A549 (cell line): ENCODE measurements around the gene GPR176. TPM values are rescaled to one million over a fixed set of nuclear protein-coding genes. Genes with fewer than 3 reads are reported as not detected.

Source experiments
- ATAC-seq, 2 experiments: fragments of 200-7000 bp in 1 of 2; fragments of >200 bp in 1 of 2; cut with Nextera tagmentation in 1 of 2; cut with Tn5 transposase in 1 of 2; 3 replicates each; pipeline versions ENCODE4 v1.8.0 to v1.9.1; 2018 to 2020; ENCODE audit warnings: mild to moderate bottlenecking in 1 of 2, moderate library complexity in 1 of 2
- CTCF ChIA-PET: fragments of 300-600 bp; sonication (Branson Sonifier 250); formaldehyde crosslinking; extraction: SDS; loops from one replicate; lab custom pipeline; 2021; ENCODE audit warnings: antibody characterized with exemption, inconsistent platforms; lab: Yijun Ruan, JAX
- POLR2A ChIA-PET: fragments of 350-600 bp; formaldehyde crosslinking; extraction: SDS; loops from one replicate; lab custom pipeline; 2021; ENCODE audit warnings: antibody characterized with exemption, inconsistent platforms; lab: Yijun Ruan, JAX
- DNase-seq, 2 experiments: peaks; one replicate each; pipeline versions ENCODE4 v3.0.0 to v3.0.0-alpha.2; 2011 to 2016; ENCODE audit warnings: low read depth in 1 of 2, low spot score in 1 of 2
- FAIRE-seq: peaks from 2 replicates; lab custom pipeline; 2011; peaks lifted over from hg19 to GRCh38; lab: Jason Lieb, UNC
- H3K27ac ChIP-seq, 2 experiments: fragments of >200 bp; sonication (Bioruptor Twin); formaldehyde crosslinking; 3 replicates each; pipeline ENCODE4 v1.5.1; 2016 to 2017
- H3K4me1 ChIP-seq: fragments of >200 bp; sonication (Bioruptor Twin); formaldehyde crosslinking; 3 replicates; pipeline ENCODE4 v1.6.1; 2016
- H3K4me2 ChIP-seq: fragments of >200 bp; sonication (Bioruptor Twin); formaldehyde crosslinking; 3 replicates; pipeline ENCODE4 v1.6.1; 2016
- H3K4me3 ChIP-seq: fragments of >200 bp; sonication (Bioruptor Twin); formaldehyde crosslinking; 3 replicates; pipeline ENCODE4 v1.5.1; 2016
- H3K9me3 ChIP-seq: fragments of >200 bp; sonication (Bioruptor Twin); formaldehyde crosslinking; 3 replicates; pipeline ENCODE4 v1.6.1; 2016
- ATOH8 ChIP-seq: fragments of 250-450 bp; sonication (Bioruptor Pico); IDR thresholded peaks from 2 replicates; pipeline ENCODE4 v1.5.0; 2020; ENCODE audit warnings: low read depth, mild to moderate bottlenecking, moderate library complexity
- CBX8 ChIP-seq: fragments of 200-600 bp; sonication (generic); IDR thresholded peaks from 2 replicates; pipeline ENCODE4 v1.6.1; 2016
- CHD4 ChIP-seq: fragments of 200-600 bp; sonication (generic); IDR thresholded peaks from 2 replicates; pipeline ENCODE4 v1.6.1; 2016; ENCODE audit warnings: antibody characterized with exemption, mild to moderate bottlenecking, borderline replicate concordance
- EP300 ChIP-seq, 2 experiments: fragments of >200 bp; sonication (Bioruptor Twin); formaldehyde crosslinking; IDR thresholded peaks; 2 replicates in 1 of 2; 3 replicates in 1 of 2; pipeline ENCODE4 v1.6.1; 2016 to 2017
- FOSB ChIP-seq: fragments of 250-450 bp; sonication (Bioruptor Pico); IDR thresholded peaks from 2 replicates; pipeline ENCODE4 v1.5.0; 2020; ENCODE audit warnings: mild to moderate bottlenecking, moderate library complexity
- FOSL2 ChIP-seq, 2 experiments: fragments of 450-650 bp in 1 of 2; fragments of >200 bp in 1 of 2; sonication (Bioruptor Twin) in 1 of 2; formaldehyde crosslinking; IDR thresholded peaks; 2 replicates each; pipeline versions ENCODE4 v1.5.0 to v1.6.1; 2016 to 2020; ENCODE audit warnings: mild to moderate bottlenecking in 1 of 2, moderate library complexity in 1 of 2
- GATA3 ChIP-seq: IDR thresholded peaks from 2 replicates; pipeline ENCODE4 v1.6.1; 2012; ENCODE audit warnings: borderline replicate concordance
- HDAC2 ChIP-seq: fragments of 200-600 bp; sonication (generic); IDR thresholded peaks from 2 replicates; pipeline ENCODE4 v1.6.1; 2016
- KDM5A ChIP-seq: fragments of 200-600 bp; sonication (generic); IDR thresholded peaks from 2 replicates; pipeline ENCODE4 v1.6.1; 2016; ENCODE audit warnings: antibody characterized with exemption, mild to moderate bottlenecking
- NFE2L2 ChIP-seq: fragments of 150-350 bp; conservative IDR thresholded peaks from 2 replicates; pipeline ENCODE4 v1.6.1; 2014; ENCODE audit warnings: low read length
- NR3C1 ChIP-seq: fragments of >200 bp; sonication (Bioruptor Twin); formaldehyde crosslinking; IDR thresholded peaks from 3 replicates; pipeline ENCODE4 v1.6.1; 2017
- PBX3 ChIP-seq: IDR thresholded peaks from 2 replicates; pipeline ENCODE4 v1.6.1; 2012
- PHF8 ChIP-seq: fragments of 200-600 bp; sonication (generic); IDR thresholded peaks from 2 replicates; pipeline ENCODE4 v1.6.1; 2016; ENCODE audit warnings: low read depth, mild to moderate bottlenecking, antibody characterized with exemption, moderate library complexity, borderline replicate concordance
- POLR2AphosphoS2 ChIP-seq: conservative IDR thresholded peaks from 2 replicates; pipeline ENCODE4 v1.6.1; 2012; ENCODE audit warnings: low read length, improper control_type of control experiment, inconsistent platforms
- RARB ChIP-seq: fragments of 250-450 bp; sonication (Bioruptor Pico); IDR thresholded peaks from 2 replicates; pipeline ENCODE4 v1.8.0; 2021; ENCODE audit warnings: mild to moderate bottlenecking, moderate library complexity
- REST ChIP-seq: fragments of 200-600 bp; sonication (generic); IDR thresholded peaks from 2 replicates; pipeline ENCODE4 v1.6.1; 2016; ENCODE audit warnings: antibody characterized with exemption, mild to moderate bottlenecking, moderate library complexity
- ZNF302 ChIP-seq: fragments of 250-450 bp; sonication (Bioruptor Pico); IDR thresholded peaks from 2 replicates; pipeline ENCODE4 v1.9.0; 2021; ENCODE audit warnings: inconsistent platforms, mild to moderate bottlenecking, moderate library complexity
- WGBS: methylation state at CpG from one replicate; pipeline ENCODE4 v1.1.6; 2017; ENCODE audit errors: missing lambda C conversion rate; 5-methylcytosine and 5-hydroxymethylcytosine counted together
- polyA plus RNA-seq, 4 experiments: library from polyadenylated mRNA; depleted of rRNA in 3 of 4; stranded (reverse); fragments of >200 nt; fragmentation: RNase III in 1 of 4; extraction: RNeasy Plus Mini Kit Qiagen cat#74134 plus additional on column Dnase treatment in 1 of 4; gene quantifications; 2 replicates in 3 of 4; 3 replicates in 1 of 4; pipeline ENCODE4 v1.2.3, GENCODE V29; 2011 to 2017
- TF ChIP-seq, protein P1 (sequence below): fragments of 250-450 bp; sonication (Bioruptor Pico); IDR thresholded peaks from 2 replicates; pipeline ENCODE4 v1.5.0; 2021; ENCODE audit warnings: mild to moderate bottlenecking, moderate library complexity, borderline replicate concordance
- TF ChIP-seq, protein P2 (sequence below): fragments of >200 bp; sonication (Bioruptor Twin); formaldehyde crosslinking; IDR thresholded peaks from 2 replicates; pipeline ENCODE4 v1.6.1; 2016
- TF ChIP-seq, protein P3 (sequence below): fragments of >200 bp; sonication (Bioruptor Twin); formaldehyde crosslinking; IDR thresholded peaks from 3 replicates; pipeline ENCODE4 v1.5.1; 2016

The GPR176 gene
- polyA plus RNA-seq, 2 of the 4 experiments (the other 2 are of a cell fraction): 1.5 to 8.1 TPM

DNA sequence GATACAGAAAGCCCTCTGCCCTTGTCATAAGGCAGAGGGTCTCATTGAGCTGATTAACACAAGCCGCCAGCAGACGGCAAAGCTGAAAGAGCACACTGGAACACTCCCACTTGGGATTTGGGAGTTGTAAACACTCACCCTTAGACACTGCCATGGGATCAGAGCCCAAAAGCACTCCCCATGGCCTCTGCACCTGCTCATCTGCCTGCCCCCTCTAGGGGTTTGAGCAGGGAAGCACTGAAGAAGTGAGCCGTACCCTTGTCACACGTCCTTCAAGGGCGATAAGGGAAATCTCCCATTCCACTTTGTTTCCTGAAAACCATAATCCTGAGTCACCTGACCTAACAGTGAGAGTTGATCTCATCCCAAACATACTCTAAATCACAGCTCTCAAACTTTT lies 152.1 kb downstream of the GPR176 start:
- no peaks in the 10 kb centered on the region for H3K4me1 ChIP-seq
- ATAC-seq (no peak), FAIRE-seq (no peak), DNase-seq (no peak)
- ChIA-PET POLR2A (no interaction called here), CTCF (interaction anchor here (1.4 to 3.5 kb wide), 2 partner anchors 11 to 27 kb away, joined by 3 to 19 read pairs; no protein-coding TSS in a partner anchor)
- no peak overlapping the region for H3K27ac ChIP-seq
- H3K4me3 ChIP-seq: no peak overlapping the region
- WGBS: 95% methylated on average over 5 of the region's 5 CpGs
- H3K4me2 ChIP-seq: no peak overlapping the region
- H3K9me3 ChIP-seq: no peaks in the 10 kb centered on the region
- no peak for TF ChIP-seq EP300 (IDR thresholded peaks at IDR 0.05)
- TF ChIP-seq HDAC2: no peak
- no peak for TF ChIP-seq CBX8
- TF ChIP-seq, protein P1, sequence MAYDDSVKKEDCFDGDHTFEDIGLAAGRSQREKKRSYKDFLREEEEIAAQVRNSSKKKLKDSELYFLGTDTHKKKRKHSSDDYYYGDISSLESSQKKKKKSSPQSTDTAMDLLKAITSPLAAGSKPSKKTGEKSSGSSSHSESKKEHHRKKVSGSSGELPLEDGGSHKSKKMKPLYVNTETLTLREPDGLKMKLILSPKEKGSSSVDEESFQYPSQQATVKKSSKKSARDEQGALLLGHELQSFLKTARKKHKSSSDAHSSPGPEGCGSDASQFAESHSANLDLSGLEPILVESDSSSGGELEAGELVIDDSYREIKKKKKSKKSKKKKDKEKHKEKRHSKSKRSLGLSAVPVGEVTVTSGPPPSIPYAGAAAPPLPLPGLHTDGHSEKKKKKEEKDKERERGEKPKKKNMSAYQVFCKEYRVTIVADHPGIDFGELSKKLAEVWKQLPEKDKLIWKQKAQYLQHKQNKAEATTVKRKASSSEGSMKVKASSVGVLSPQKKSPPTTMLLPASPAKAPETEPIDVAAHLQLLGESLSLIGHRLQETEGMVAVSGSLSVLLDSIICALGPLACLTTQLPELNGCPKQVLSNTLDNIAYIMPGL (CRISPR knock-in tag): no peak
- TF ChIP-seq, protein P2, sequence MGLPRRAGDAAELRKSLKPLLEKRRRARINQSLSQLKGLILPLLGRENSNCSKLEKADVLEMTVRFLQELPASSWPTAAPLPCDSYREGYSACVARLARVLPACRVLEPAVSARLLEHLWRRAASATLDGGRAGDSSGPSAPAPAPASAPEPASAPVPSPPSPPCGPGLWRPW: no peak
- TF ChIP-seq FOSB (CRISPR knock-in tag): no peak
- no peak for TF ChIP-seq GATA3
- no peak for TF ChIP-seq NR3C1
- no peak for TF ChIP-seq PBX3
- TF ChIP-seq KDM5A: no peak
- no peak for TF ChIP-seq PHF8
- no peak for TF ChIP-seq CHD4
- TF ChIP-seq, protein P3, sequence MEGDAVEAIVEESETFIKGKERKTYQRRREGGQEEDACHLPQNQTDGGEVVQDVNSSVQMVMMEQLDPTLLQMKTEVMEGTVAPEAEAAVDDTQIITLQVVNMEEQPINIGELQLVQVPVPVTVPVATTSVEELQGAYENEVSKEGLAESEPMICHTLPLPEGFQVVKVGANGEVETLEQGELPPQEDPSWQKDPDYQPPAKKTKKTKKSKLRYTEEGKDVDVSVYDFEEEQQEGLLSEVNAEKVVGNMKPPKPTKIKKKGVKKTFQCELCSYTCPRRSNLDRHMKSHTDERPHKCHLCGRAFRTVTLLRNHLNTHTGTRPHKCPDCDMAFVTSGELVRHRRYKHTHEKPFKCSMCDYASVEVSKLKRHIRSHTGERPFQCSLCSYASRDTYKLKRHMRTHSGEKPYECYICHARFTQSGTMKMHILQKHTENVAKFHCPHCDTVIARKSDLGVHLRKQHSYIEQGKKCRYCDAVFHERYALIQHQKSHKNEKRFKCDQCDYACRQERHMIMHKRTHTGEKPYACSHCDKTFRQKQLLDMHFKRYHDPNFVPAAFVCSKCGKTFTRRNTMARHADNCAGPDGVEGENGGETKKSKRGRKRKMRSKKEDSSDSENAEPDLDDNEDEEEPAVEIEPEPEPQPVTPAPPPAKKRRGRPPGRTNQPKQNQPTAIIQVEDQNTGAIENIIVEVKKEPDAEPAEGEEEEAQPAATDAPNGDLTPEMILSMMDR: no peak
- no peak for TF ChIP-seq NFE2L2
- TF ChIP-seq ATOH8 (CRISPR knock-in tag): no peak
- no peak for TF ChIP-seq FOSL2 (IDR thresholded peaks at IDR 0.05)
- no peak for TF ChIP-seq FOSL2 (CRISPR knock-in tag; IDR thresholded peaks at IDR 0.05)
- no peak for TF ChIP-seq RARB (CRISPR knock-in tag)
- TF ChIP-seq ZNF302 (CRISPR knock-in tag): no peak
- no peak for TF ChIP-seq REST
- no peak for TF ChIP-seq POLR2AphosphoS2
- TF ChIP-seq, all 56 proteins: peak for 0
